CD4-positive, alpha-beta T cell treated with Interleukin-15 for 4 hours (primary cell): Measurements from ENCODE around the gene CBX5.
"Not testable (repeated sequence)": the region's sequence is repeated elsewhere in the genome, so short reads cannot be mapped to it uniquely, and the experiment has no call there.

Experiments used
- DNase-seq: peaks from one replicate; pipeline ENCODE4 v3.0.0-alpha.2; 2020; ENCODE audit warnings: low spot score

CBX5 gene

GRCh38 chr12:54197431-54197909, 82.5 kb downstream of the CBX5 start:
- DNase-seq, result no peak

GRCh38 chr12:54197010-54197409, 82.9 kb downstream of the CBX5 start:
- DNase-seq, result no peak

- DNase-seq, result no peak
These were observed 83.5 kb downstream of the CBX5 start for GRCh38 chr12:54196396-54196795.

GRCh38 chr12:54195737-54196347, 84.1 kb downstream of the CBX5 start:
- DNase-seq, result no peak

GRCh38 chr12:54195080-54195736, 84.7 kb downstream of the CBX5 start:
- no peak for DNase-seq

GRCh38 chr12:54194611-54195010, 85.3 kb downstream of the CBX5 start:
- DNase-seq, result not testable (repeated sequence)

GRCh38 chr12:54193434-54193833, 86.5 kb downstream of the CBX5 start:
- DNase-seq, result no peak

- peak; percentile 79 for DNase-seq
These were observed 88.3 kb downstream of the CBX5 start for GRCh38 chr12:54191550-54192022.

- no peak for DNase-seq
These were observed 88.8 kb downstream of the CBX5 start for GRCh38 chr12:54191126-54191525.

GRCh38 chr12:54189198-54189539, 90.8 kb downstream of the CBX5 start:
- no peak for DNase-seq

- no peak for DNase-seq
These were observed 92.8 kb downstream of the CBX5 start for GRCh38 chr12:54187075-54187474.

GRCh38 chr12:54185919-54186318, 94.0 kb downstream of the CBX5 start:
- DNase-seq, result no peak

GRCh38 chr12:54185297-54185696, 94.6 kb downstream of the CBX5 start:
- DNase-seq, result not testable (repeated sequence)

GRCh38 chr12:54184024-54184805, 95.7 kb downstream of the CBX5 start:
- DNase-seq, result no peak

GRCh38 chr12:54182981-54183380, 96.9 kb downstream of the CBX5 start:
- DNase-seq, result no peak

GRCh38 chr12:54182086-54182485, 97.8 kb downstream of the CBX5 start:
- DNase-seq, result no peak
